Pancreas (tissue), 10 donors: ENCODE measurements around the gene RNF17. TPM values are rescaled to one million over a fixed set of nuclear protein-coding genes. Genes with fewer than 3 reads are reported as not detected.

Experiments used
- ATAC-seq, 4 donors: fragments of 200-7000 bp; cut with Tn5 transposase; one replicate each; pipeline versions ENCODE4 v1.8.0 to v1.9.1; 2020; ENCODE audit warnings: mild to moderate bottlenecking in 4 of 4, moderate library complexity in 4 of 4
- DNase-seq, 6 donors: peaks; one replicate each; pipeline ENCODE4 v3.0.0-alpha.2; 2020
- FAIRE-seq: peaks from 2 replicates; lab custom pipeline; 2012; peaks lifted over from hg19 to GRCh38; lab: Jason Lieb, UNC
- H3K27ac ChIP-seq, 4 donors: fragments of 200-600 bp; sonication (generic); 1 replicate in 3 of 4; 2 replicates in 1 of 4; pipeline versions ENCODE4 v1.5.0 to v1.8.0; 2020
- H3K27me3 ChIP-seq, 4 donors: fragments of 200-600 bp; one replicate each; pipeline ENCODE4 v1.8.0; 2021
- H3K36me3 ChIP-seq, 3 donors: fragments of 200-600 bp; sonication (generic) in 1 of 3; one replicate each; pipeline versions ENCODE4 v1.5.0 to v1.8.0; 2020 to 2021
- H3K4me1 ChIP-seq, 3 donors: fragments of 200-600 bp; one replicate each; pipeline ENCODE4 v1.8.0; 2021
- H3K4me3 ChIP-seq, 4 donors: fragments of 200-600 bp; sonication (generic) in 2 of 4; one replicate each; pipeline versions ENCODE4 v1.5.0 to v1.8.0; 2020 to 2021
- H3K9me3 ChIP-seq, 4 donors: fragments of 200-600 bp; one replicate each; pipeline ENCODE4 v1.8.0; 2021
- WGBS, 2 donors: extraction: QIAGEN DNeasy Blood & Tissue Kit; methylation state at CpG; one replicate each; pipeline ENCODE4 v1.1.7; 2013; 5-methylcytosine and 5-hydroxymethylcytosine counted together
- intact Hi-C, 3 donors: fragments of 100-400 bp; cut with DNase I; formaldehyde crosslinking; loops; one replicate each; pipeline versions ENCODE4 v1.11.1 to v1.14.2; 2022
- polyA plus RNA-seq, 2 donors: library from polyadenylated mRNA; stranded (reverse); fragments of 200-250 nt; gene quantifications; one replicate each; pipeline ENCODE4 v1.2.3, GENCODE V29; 2013
- total RNA-seq, 6 donors: library from RNA; stranded (reverse); fragmentation: NEBNext Ultra II Directional in 4 of 6; extraction: Animal tissue kit (Norgen Biotek cat#: 25700) in 4 of 6; gene quantifications; one replicate each; pipeline versions ENCODE4 v1.2.1 to v1.2.4, GENCODE V29; 2021 to 2023
- TF ChIP-seq, protein P1 (sequence below), 4 donors: fragments of 200-600 bp; sonication (generic) in 3 of 4; IDR thresholded peaks; one replicate each; pipeline versions ENCODE4 v1.5.0 to v1.8.0; 2021; ENCODE audit warnings: antibody characterized with exemption in 4 of 4
- donor health status: healthy with polysubstance abuse.
- donor health status: DM: no; HTN: no; CAD: no; lungs with moderate emphysema.
- donor health status: DM: no; HTN: no; CAD: no.
- donor health status: control.
- donor health status: control.
- donor health status: Bipolar disorder and iron deficiency.
- donor health status: DM: yes; HTN: yes; CAD: no.
- donor health status: DM: no; HTN: no; CAD: no.
- donor health status: DM: no; HTN: no; CAD: no.
- donor health status: DM: yes; HTN: yes; CAD: no.

RNF17 gene
- total and polyA plus RNA-seq, 8 donors: not detected

DNA sequence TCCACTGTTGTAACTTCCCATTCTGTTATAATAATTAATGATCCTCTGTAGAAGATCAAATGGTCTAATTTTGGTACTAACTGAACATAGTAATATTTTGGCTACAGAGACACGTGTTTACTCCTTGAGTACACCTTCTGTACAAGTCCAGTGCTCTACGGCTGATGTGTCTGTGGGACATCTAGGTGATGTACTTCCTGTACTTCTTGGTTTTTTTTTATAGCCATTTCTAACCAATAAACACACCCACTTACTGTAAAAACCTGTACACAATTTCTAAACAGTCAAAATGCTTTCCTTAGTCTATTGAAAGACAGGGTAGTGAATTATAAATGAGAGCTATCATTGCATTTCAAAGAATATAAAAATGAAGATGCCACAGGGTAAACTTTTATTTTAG lies 118.7 kb downstream of the RNF17 start:
- no peak for FAIRE-seq
- TF ChIP-seq, protein P1, sequence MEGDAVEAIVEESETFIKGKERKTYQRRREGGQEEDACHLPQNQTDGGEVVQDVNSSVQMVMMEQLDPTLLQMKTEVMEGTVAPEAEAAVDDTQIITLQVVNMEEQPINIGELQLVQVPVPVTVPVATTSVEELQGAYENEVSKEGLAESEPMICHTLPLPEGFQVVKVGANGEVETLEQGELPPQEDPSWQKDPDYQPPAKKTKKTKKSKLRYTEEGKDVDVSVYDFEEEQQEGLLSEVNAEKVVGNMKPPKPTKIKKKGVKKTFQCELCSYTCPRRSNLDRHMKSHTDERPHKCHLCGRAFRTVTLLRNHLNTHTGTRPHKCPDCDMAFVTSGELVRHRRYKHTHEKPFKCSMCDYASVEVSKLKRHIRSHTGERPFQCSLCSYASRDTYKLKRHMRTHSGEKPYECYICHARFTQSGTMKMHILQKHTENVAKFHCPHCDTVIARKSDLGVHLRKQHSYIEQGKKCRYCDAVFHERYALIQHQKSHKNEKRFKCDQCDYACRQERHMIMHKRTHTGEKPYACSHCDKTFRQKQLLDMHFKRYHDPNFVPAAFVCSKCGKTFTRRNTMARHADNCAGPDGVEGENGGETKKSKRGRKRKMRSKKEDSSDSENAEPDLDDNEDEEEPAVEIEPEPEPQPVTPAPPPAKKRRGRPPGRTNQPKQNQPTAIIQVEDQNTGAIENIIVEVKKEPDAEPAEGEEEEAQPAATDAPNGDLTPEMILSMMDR (IDR thresholded peaks at IDR 0.05): no peak
- no peaks in the 10 kb centered on the region for H3K27me3 ChIP-seq
- ATAC-seq: no peak
- H3K9me3 ChIP-seq: no peaks in the 10 kb centered on the region
- H3K4me3 ChIP-seq: no peak overlapping the region
- no peaks in the 10 kb centered on the region for H3K4me1 ChIP-seq
- H3K36me3 ChIP-seq: no peaks in the 10 kb centered on the region
- intact Hi-C loops: no loop called here
- WGBS, 2 donors: 88 to 91% methylated on average over 2 of the region's 2 CpGs
- no peak for DNase-seq
- H3K27ac ChIP-seq: no peak overlapping the region

- H3K4me3 ChIP-seq: no peak overlapping the region
- TF ChIP-seq, protein P1 (IDR thresholded peaks at IDR 0.05): no peak
- H3K4me1 ChIP-seq: no peaks in the 10 kb centered on the region
- FAIRE-seq (no peak), DNase-seq (no peak), ATAC-seq (no peak)
- H3K27ac ChIP-seq: no peak overlapping the region
- no peaks in the 10 kb centered on the region for H3K9me3 ChIP-seq
- intact Hi-C loops: no loop called here
- no peaks in the 10 kb centered on the region for H3K27me3 ChIP-seq
- 94 to 96% methylated on average over 6 of the region's 6 CpGs for WGBS, 2 donors
- H3K36me3 ChIP-seq: no peaks in the 10 kb centered on the region
These were observed 123.8 kb downstream of the RNF17 start for GRCh38 chr13:24887759-24888158.

- TF ChIP-seq, protein P1 (IDR thresholded peaks at IDR 0.05): no peak
- Histone ChIP-seq H3K9me3 (no peaks in the 10 kb centered on the region), H3K36me3 (no peaks in the 10 kb centered on the region), H3K27me3 (no peaks in the 10 kb centered on the region), H3K4me3 (no peak overlapping the region), H3K27ac (no peak overlapping the region), H3K4me1 (no peaks in the 10 kb centered on the region)
- FAIRE-seq (no peak), ATAC-seq (no peak), DNase-seq (no peak)
- WGBS, 2 donors: 95% methylated on average over 3 of the region's 3 CpGs
- intact Hi-C loops: no loop called here
These were observed 124.4 kb downstream of the RNF17 start for GRCh38 chr13:24888291-24888931.

GRCh38 chr13:24890256-24890655 lies 126.3 kb downstream of the RNF17 start:
- DNase-seq: no peak
- Histone ChIP-seq H3K27ac (no peak overlapping the region), H3K9me3 (no peaks in the 10 kb centered on the region), H3K36me3 (no peaks in the 10 kb centered on the region), H3K27me3 (no peaks in the 10 kb centered on the region), H3K4me3 (no peak overlapping the region), H3K4me1 (no peaks in the 10 kb centered on the region)
- no peak for FAIRE-seq
- WGBS, 2 donors: 97% methylated on average over 7 of the region's 7 CpGs
- intact Hi-C loops: no loop called here
- TF ChIP-seq, protein P1 (IDR thresholded peaks at IDR 0.05): no peak
- ATAC-seq: no peak

- H3K9me3 ChIP-seq: no peaks in the 10 kb centered on the region
- H3K4me3 ChIP-seq: no peak overlapping the region
- no peaks in the 10 kb centered on the region for H3K36me3 ChIP-seq
- ATAC-seq: no peak
- TF ChIP-seq, protein P1 (IDR thresholded peaks at IDR 0.05): no peak
- H3K27ac ChIP-seq: no peak overlapping the region
- no peak for DNase-seq
- intact Hi-C loops: no loop called here
- H3K4me1 ChIP-seq: no peaks in the 10 kb centered on the region
- 93 to 95% methylated on average over 18 of the region's 18 CpGs for WGBS, 2 donors
- no peaks in the 10 kb centered on the region for H3K27me3 ChIP-seq
- no peak for FAIRE-seq
These were observed 127.6 kb downstream of the RNF17 start for GRCh38 chr13:24891476-24892108.
